Heart left ventricle (tissue), 16 donors: ENCODE measurements around the gene SCN8A. TPM values are rescaled to one million over a fixed set of nuclear protein-coding genes. Genes with fewer than 3 reads are reported as not detected.

ENCODE experiments used
- ATAC-seq, 4 donors: fragments of 200-7000 bp; cut with Tn5 transposase; one replicate each; pipeline ENCODE4 v1.9.1; 2020 to 2022; ENCODE audit warnings: moderate library complexity in 4 of 4, mild to moderate bottlenecking in 3 of 4, moderate number of reproducible peaks in 1 of 4
- DNase-seq, 5 donors: peaks; one replicate each; pipeline ENCODE4 v3.0.0-alpha.2; 2020
- H3K27ac ChIP-seq, 12 donors: fragments of 200-600 bp; sonication (generic) in 4 of 12; one replicate each; pipeline versions ENCODE4 v1.5.0 to v1.8.0; 2016 to 2022; ENCODE audit warnings: mild to moderate bottlenecking in 2 of 12
- H3K27me3 ChIP-seq, 9 donors: fragments of 200-600 bp; sonication (generic) in 2 of 9; one replicate each; pipeline versions ENCODE4 v1.5.1 to v1.8.0; 2016 to 2022; ENCODE audit warnings: mild to moderate bottlenecking in 3 of 9
- H3K36me3 ChIP-seq, 9 donors: fragments of 200-600 bp; sonication (generic) in 2 of 9; one replicate each; pipeline versions ENCODE4 v1.5.0 to v1.8.0; 2018 to 2022; ENCODE audit warnings: mild to moderate bottlenecking in 2 of 9
- H3K4me1 ChIP-seq, 12 donors: fragments of 200-600 bp; sonication (generic) in 4 of 12; one replicate each; pipeline versions ENCODE4 v1.5.0 to v1.8.0; 2016 to 2022; ENCODE audit warnings: mild to moderate bottlenecking in 3 of 12
- H3K4me3 ChIP-seq, 12 donors: fragments of 200-600 bp; sonication (generic) in 4 of 12; one replicate each; pipeline versions ENCODE4 v1.5.0 to v1.8.0; 2017 to 2022; ENCODE audit warnings: mild to moderate bottlenecking in 9 of 12, moderate library complexity in 4 of 12
- H3K9me3 ChIP-seq, 12 donors: fragments of 200-600 bp; sonication (generic) in 4 of 12; one replicate each; pipeline versions ENCODE4 v1.5.0 to v1.8.0; 2016 to 2022; ENCODE audit warnings: mild to moderate bottlenecking in 1 of 12
- CTCF ChIP-seq, 12 donors: fragments of 200-600 bp; sonication (generic) in 4 of 12; IDR thresholded peaks; one replicate each; pipeline versions ENCODE4 v1.5.0 to v1.8.0; 2018 to 2022; ENCODE audit warnings: antibody characterized with exemption in 12 of 12, mild to moderate bottlenecking in 5 of 12
- POLR2A ChIP-seq, 2 donors: fragments of 450-650 bp; IDR thresholded peaks; one replicate each; pipeline ENCODE4 v1.6.1; 2017; ENCODE audit warnings: antibody characterized with exemption in 2 of 2, mild to moderate bottlenecking in 2 of 2, moderate library complexity in 2 of 2
- WGBS, 4 donors: extraction: QIAGEN DNeasy Blood & Tissue Kit in 2 of 4; methylation state at CpG; one replicate each; pipeline versions ENCODE4 v1.1.5 to v1.1.7; 2013 to 2018; 5-methylcytosine and 5-hydroxymethylcytosine counted together
- intact Hi-C, 10 donors: fragments of 100-400 bp; cut with DNase I; formaldehyde crosslinking; loops; one replicate each; pipeline versions ENCODE4 v1.11.1 to v1.14.2; 2022
- polyA plus RNA-seq, 2 donors: library from polyadenylated mRNA; stranded (reverse); fragments of 200-250 nt; gene quantifications; one replicate each; pipeline ENCODE4 v1.2.3, GENCODE V29; 2013
- total RNA-seq, 9 donors: library from RNA; depleted of rRNA in 2 of 9; stranded (reverse); fragments of >200 nt in 2 of 9; fragmentation: NEBNext Ultra II Directional in 3 of 9; extraction: Animal tissue kit (Norgen Biotek cat#: 25700) in 3 of 9; gene quantifications; one replicate each; pipeline versions ENCODE4 v1.1.0 to v1.2.4, GENCODE V29; 2016 to 2023
- donor health status: ischemic (EF 13 %, LVEDD 7.1; RV severe dilation, severe dysfunction).
- donor health status: healthy with polysubstance abuse.
- donor health status: DM: no; HTN: yes; CAD: no.
- donor health status: DM: no; HTN: no; CAD: no.
- donor health status: ischemic (EF 25% LVEDD 6.9; RV normal size, moderate dysfunction).
- donor health status: ischemic (EF 25% LVEDD 5.7; RV mildly dilated, moderate dysfunction).
- donor health status: healthy.
- donor health status: DM: yes; HTN: yes; CAD: no.
- donor health status: ischemic (EF 35%, LVEDD 5.7; RV mildly dilated, moderate dysfunction).
- donor health status: nonischemic (EF 11% LVEDD 7.7; RV severe dilation, severe dysfunction).
- donor health status: DM: yes; HTN: yes; CAD: no.
- donor health status: PGD.
- donor health status: ischemic (EF 29% LVEDD 5.4; RV normal size, mild dysfunction).
- donor health status: nonischemic (EF 23%, LVEDD 6.1; RV moderate dilation, normal function).

SCN8A gene
- total and polyA plus RNA-seq, 11 donors, result 0.17 to 0.97 (median 0.32) TPM

- WGBS, 4 donors, result 0 to 2% (median 1%) methylated on average over 17 to 59 of the region's 59 CpGs
- ATAC-seq (peak; percentile 32 to 56 (median 50)), DNase-seq (peak in 4 of 5 donors; percentile 60 to 74 (median 73))
- Histone ChIP-seq H3K9me3 (no peaks in the 10 kb centered on the region), H3K27ac (peak overlapping the region in 11 of 12 donors; percentile 52 to 83 (median 75)), H3K36me3 (no peaks in the 10 kb centered on the region), H3K27me3 (peaks cover 0 to 48% (median 38%) of the 10 kb centered on the region in 9 donors), H3K4me1 (peaks cover 0 to 43% (median 35%) of the 10 kb centered on the region in 12 donors), H3K4me3 (peak overlapping the region; percentile 27 to 73 (median 64))
- intact Hi-C loops, result no loop called here
- TF ChIP-seq POLR2A (IDR thresholded peaks at IDR 0.05), result peak in 1 of 2 donors; percentile 27
- TF ChIP-seq CTCF (IDR thresholded peaks at IDR 0.05), result no peak
These were observed 256.0 kb downstream of the SCN8A start for GRCh38 chr12:51846911-51847642.

- intact Hi-C loops, result no loop called here
- 0 to 3% (median 1%) methylated on average over 2 to 40 of the region's 40 CpGs for WGBS, 4 donors
- DNase-seq (peak in 4 of 5 donors; percentile 46 to 76 (median 55)), ATAC-seq (peak in 2 of 4 donors; percentile 39 to 64)
- Histone ChIP-seq H3K36me3 (no peaks in the 10 kb centered on the region), H3K9me3 (no peaks in the 10 kb centered on the region), H3K27ac (peak overlapping the region in 11 of 12 donors; percentile 52 to 83 (median 75)), H3K27me3 (peaks cover 0 to 44% (median 38%) of the 10 kb centered on the region in 9 donors), H3K4me1 (peaks cover 0 to 49% (median 36%) of the 10 kb centered on the region in 12 donors), H3K4me3 (peak overlapping the region; percentile 27 to 73 (median 64))
- TF ChIP-seq POLR2A (IDR thresholded peaks at IDR 0.05) (no peak), CTCF (IDR thresholded peaks at IDR 0.05) (no peak)
These were observed 256.8 kb downstream of the SCN8A start for GRCh38 chr12:51847643-51848325.

- Histone ChIP-seq H3K9me3 (no peaks in the 10 kb centered on the region), H3K36me3 (no peaks in the 10 kb centered on the region), H3K27ac (peak within 1 kb of the TSS in 11 of 12 donors; percentile 52 to 83 (median 75)), H3K4me1 (peaks cover 0 to 51% (median 36%) of the 10 kb centered on the region in 12 donors), H3K4me3 (peak within 1 kb of the TSS; percentile 27 to 73 (median 64)), H3K27me3 (peaks cover 0 to 42% (median 38%) of the 10 kb centered on the region in 9 donors)
- intact Hi-C loops, result no loop called here
- ATAC-seq (no peak), DNase-seq (no peak)
- 0 to 3% (median 1%) methylated on average over 6 to 51 of the region's 51 CpGs for WGBS, 4 donors
- no peak for TF ChIP-seq CTCF (IDR thresholded peaks at IDR 0.05)
- TF ChIP-seq POLR2A (IDR thresholded peaks at IDR 0.05), result no peak
These were observed 257.3 kb downstream of the SCN8A start, which contains the start of gene FIGNL2 for GRCh38 chr12:51848326-51848727. Gene FIGNL2, minus strand, starts transcription at chr12:51848718. Its CDS starts 26,305 bp downstream, at chr12:51822413.
